ENCODE measurements around the gene PDE6G. TPM values are rescaled to one million over a fixed set of nuclear protein-coding genes. Genes with fewer than 3 reads are reported as not detected.

PDE6G gene
- total and polyA plus RNA-seq, 2 of the 8 experiments (the other 6 are each of a cell fraction or from before 2014, with no cell fraction given), result 5.8 to 12.9 TPM

GRCh38 chr17:81660441-81660840, 4.1 kb upstream of the PDE6G start:
- TF ChIP-seq E2F6 (IDR thresholded peaks at IDR 0.05) (no peak), MAX (IDR thresholded peaks at IDR 0.05) (no peak), NRF1 (IDR thresholded peaks at IDR 0.05; ENCODE audit: low read depth, low read length) (no peak), GABPA (IDR thresholded peaks at IDR 0.05; ENCODE audit: borderline replicate concordance, insufficient read depth, low read length) (no peak), HDAC6 (IDR thresholded peaks at IDR 0.05; ENCODE audit: low read depth, low read length) (no peak), SIX5 (IDR thresholded peaks at IDR 0.05; ENCODE audit: low read depth, low read length) (no peak), EGR1 (IDR thresholded peaks at IDR 0.05; ENCODE audit: borderline replicate concordance, low read depth, low read length) (no peak)
- H4K20me1 ChIP-seq (replicated peaks in 1 of 2; ENCODE audit: control insufficient read depth in 1 of 2, insufficient read depth in 2 of 2, low read length in 2 of 2), result no peaks in the 10 kb centered on the region
- H3K79me1 ChIP-seq (ENCODE audit: low read depth, low read length), result peaks cover 4% of the 10 kb centered on the region; the same call in 1 of the 2 replicates
- POLR2A ChIA-PET (ENCODE audit: partially characterized antibody), result interaction anchor here (1.0 to 2.1 kb wide), 7 partner anchors 10 to 42 kb away, joined by 3 to 8 read pairs (median 4); partner anchors contain the start of genes MRPL12, NPLOC4 and TSPAN10
- H3K14ac ChIP-seq (ENCODE audit: insufficient read length), result no peak overlapping the region
- H3K79me2 ChIP-seq (ENCODE audit: control insufficient read depth in 1 of 2, insufficient read depth in 2 of 2, low read length in 2 of 2), result peaks cover 0 to 2% of the 10 kb centered on the region in 2 experiments; a peak in 1 of 4 replicates
- peaks cover under 1 to 5% (median 2%) of the 10 kb centered on the region in 4 experiments for H3K4me1 ChIP-seq (replicated peaks in 1 of 4; ENCODE audit: control insufficient read depth in 3 of 4, insufficient read depth in 4 of 4, low read length in 3 of 4)
- H3K27me3 ChIP-seq (replicated peaks in 1 of 4; ENCODE audit: control insufficient read depth in 3 of 4, extremely low read depth in 1 of 4, insufficient read depth in 3 of 4, low read length in 3 of 4), result no peaks in the 10 kb centered on the region
- no peak overlapping the region for H2AK5ac ChIP-seq (ENCODE audit: low read depth, low read length)
- FAIRE-seq (no peak), DNase-seq (ENCODE audit: low read depth in 1 of 2, low spot score in 2 of 2) (no peak)
- no peak overlapping the region for H4K91ac ChIP-seq (replicated peaks; ENCODE audit: insufficient read length, low read length)
- no peak overlapping the region for H3K27ac ChIP-seq (ENCODE audit: low read depth, low read length)
- H3K23me2 ChIP-seq (ENCODE audit: low read depth, low read length), result no peaks in the 10 kb centered on the region; the same call in 1 of the 2 replicates
- CTCF ChIA-PET (ENCODE audit: partially characterized antibody), result interaction anchor here (0.7 to 1.2 kb wide), 4 partner anchors 11 to 22 kb away, joined by 3 read pairs; no protein-coding TSS in a partner anchor
- no peak overlapping the region for H2AFZ ChIP-seq (ENCODE audit: low read length)
- H3K18ac ChIP-seq (ENCODE audit: extremely low read depth, low read length), result no peak overlapping the region
- no peak overlapping the region for H2BK120ac ChIP-seq (replicated peaks; ENCODE audit: low read depth, low read length)
- peaks cover 0 to 5% (median 0%) of the 10 kb centered on the region in 4 experiments; a peak in 1 of 8 replicates for H3K36me3 ChIP-seq (ENCODE audit: control insufficient read depth in 2 of 4, insufficient read depth in 4 of 4, low read length in 3 of 4)
- H3K56ac ChIP-seq (replicated peaks; ENCODE audit: insufficient read length, low read depth, low read length), result no peak overlapping the region
- no peak overlapping the region for H4K8ac ChIP-seq (ENCODE audit: extremely low read depth, insufficient read depth, low read length)
- no peak overlapping the region for H3K4me3 ChIP-seq (ENCODE audit: extremely low read depth in 1 of 4, insufficient read depth in 2 of 4, low read depth in 3 of 4, low read length in 4 of 4)
- no peak overlapping the region for H2BK5ac ChIP-seq (ENCODE audit: low read depth, low read length)
- H3K23ac ChIP-seq (ENCODE audit: insufficient read length), result no peak overlapping the region
- no peak overlapping the region for H3K4me2 ChIP-seq (ENCODE audit: insufficient read depth in 1 of 2, low read depth in 2 of 2, low read length in 2 of 2)
- H3K9ac ChIP-seq (replicated peaks in 1 of 4; ENCODE audit: extremely low read depth in 1 of 4, low read depth in 3 of 4, low read length in 3 of 4), result no peak overlapping the region
- H3K4ac ChIP-seq (replicated peaks; ENCODE audit: insufficient read length, low read depth, low read length), result no peak overlapping the region
- H2BK15ac ChIP-seq (ENCODE audit: low read length), result no peak overlapping the region
- H2BK12ac ChIP-seq (ENCODE audit: low read depth, low read length), result no peak overlapping the region
- no peak overlapping the region for H4K5ac ChIP-seq (ENCODE audit: insufficient read length, low read depth, low read length)
- WGBS, 2 experiments (ENCODE audit: extremely low coverage in 1 of 2, insufficient coverage in 1 of 2, insufficient read length in 1 of 2, insufficient replicate concordance in 2 of 2, low coverage in 1 of 2, low lambda C conversion rate in 2 of 2, missing lambda C conversion rate in 1 of 2), result 92% methylated on average over 9 of the region's 9 CpGs; no CpG with 5 or more reads in 1 of the 2 experiments
- no peaks in the 10 kb centered on the region for H3K9me3 ChIP-seq (ENCODE audit: insufficient read depth in 2 of 2, low read depth in 1 of 2, low read length in 1 of 2)
- no peak overlapping the region for H2BK20ac ChIP-seq (ENCODE audit: low read length)

Data from H1 (cell line).